GM23248 (cell line): Measurements from ENCODE around the gene CUX1. TPM values are rescaled to one million over a fixed set of nuclear protein-coding genes. Genes with fewer than 3 reads are reported as not detected.

Experiments
- DNase-seq: peaks from one replicate; pipeline ENCODE4 v3.0.0-alpha.2; 2015
- H2AFZ ChIP-seq: fragments of 200-600 bp; sonication (generic); 2 replicates; pipeline ENCODE4 v1.6.1; 2016; ENCODE audit warnings: antibody characterized with exemption
- H3F3A ChIP-seq: fragments of 200-600 bp; sonication (generic); 2 replicates; pipeline ENCODE4 v1.6.1; 2016; ENCODE audit warnings: mild to moderate bottlenecking, antibody characterized with exemption, mixed run types; ENCODE audit not compliant: insufficient read depth
- H3K27ac ChIP-seq: fragments of 200-600 bp; sonication (generic); 2 replicates; pipeline ENCODE4 v1.5.1; 2016; ENCODE audit warnings: mild to moderate bottlenecking
- H3K27me3 ChIP-seq: fragments of 200-600 bp; sonication (generic); replicated peaks from 2 replicates; pipeline ENCODE4 v1.6.1; 2016; ENCODE audit warnings: mild to moderate bottlenecking; ENCODE audit not compliant: insufficient read depth
- H3K36me3 ChIP-seq: fragments of 200-600 bp; sonication (generic); 2 replicates; pipeline ENCODE4 v1.6.1; 2016; ENCODE audit warnings: low read depth, mild to moderate bottlenecking
- H3K4me1 ChIP-seq: fragments of 200-600 bp; sonication (generic); 2 replicates; pipeline ENCODE4 v1.6.1; 2016; ENCODE audit warnings: mild to moderate bottlenecking; ENCODE audit not compliant: insufficient read depth
- H3K4me2 ChIP-seq: fragments of 200-600 bp; sonication (generic); one replicate; pipeline ENCODE4 v1.6.1; 2016; ENCODE audit warnings: mild to moderate bottlenecking; ENCODE audit not compliant: unreplicated experiment
- H3K4me3 ChIP-seq: fragments of 200-600 bp; sonication (generic); 2 replicates; pipeline ENCODE4 v1.5.1; 2016; ENCODE audit warnings: mild to moderate bottlenecking
- H3K79me2 ChIP-seq: fragments of 200-600 bp; sonication (generic); 2 replicates; pipeline ENCODE4 v1.6.1; 2016; ENCODE audit warnings: mild to moderate bottlenecking; ENCODE audit not compliant: insufficient read depth
- H3K9ac ChIP-seq: fragments of 200-600 bp; sonication (generic); 2 replicates; pipeline ENCODE4 v1.6.1; 2016; ENCODE audit warnings: mild to moderate bottlenecking
- H3K9me2 ChIP-seq: fragments of 200-600 bp; sonication (generic); 2 replicates; pipeline ENCODE4 v1.6.1; 2016; ENCODE audit warnings: mixed run types, mild to moderate bottlenecking, moderate library complexity; ENCODE audit not compliant: insufficient read depth
- H3K9me3 ChIP-seq: fragments of 200-600 bp; sonication (generic); one replicate; pipeline ENCODE4 v1.6.1; 2017; ENCODE audit warnings: low read depth
- H4K20me1 ChIP-seq: fragments of 200-600 bp; sonication (generic); 2 replicates; pipeline ENCODE4 v1.6.0; 2016; ENCODE audit not compliant: insufficient read depth
- EZH2 ChIP-seq: fragments of 200-600 bp; sonication (generic); IDR thresholded peaks from 2 replicates; pipeline ENCODE4 v1.6.1; 2018; ENCODE audit warnings: antibody characterized with exemption, mild to moderate bottlenecking; ENCODE audit not compliant: insufficient read depth, poor library complexity, severe bottlenecking
- EZH2phosphoT487 ChIP-seq: fragments of 200-600 bp; sonication (generic); IDR thresholded peaks from 2 replicates; pipeline ENCODE4 v1.6.1; 2018; ENCODE audit warnings: antibody characterized with exemption, moderate library complexity, mild to moderate bottlenecking, low read depth; ENCODE audit not compliant: insufficient read depth
- WGBS, 2 experiments: methylation state at CpG; one replicate each; pipeline ENCODE4 v1.1.6; 2015 to 2017; ENCODE audit warnings: low lambda C conversion rate in 2 of 2, low coverage in 1 of 2; ENCODE audit errors: missing lambda C conversion rate in 2 of 2; 5-methylcytosine and 5-hydroxymethylcytosine counted together
- in situ Hi-C: fragments of 300-500 bp; cut with MboI; formaldehyde crosslinking; loops from 2 replicates; pipeline ENCODE4 v1.15.0; 2020
- polyA plus RNA-seq: library from polyadenylated mRNA; unstranded; fragments of >200 nt; fragmentation: Nextera tagmentation; extraction: Ambion mirVana; gene quantifications from 2 replicates; pipeline ENCODE4 v1.2.1, GENCODE V29; 2016
- total RNA-seq: library from RNA; depleted of rRNA; stranded (reverse); fragments of >200 nt; shearing (Covaris generic); gene quantifications from 2 replicates; pipeline ENCODE4 v1.2.3, GENCODE V29; 2014

Gene CUX1
- total and polyA plus RNA-seq, 2 experiments from 2014 or later = 30.2 to 34.9 TPM

- no peaks in the 10 kb centered on the region for H3K27me3 ChIP-seq
- no peaks in the 10 kb centered on the region for H4K20me1 ChIP-seq
- H3K9ac ChIP-seq = no peak overlapping the region
- in situ Hi-C loops = no loop called here
- H3K27ac ChIP-seq = no peak overlapping the region
- H3K9me3 ChIP-seq = no peaks in the 10 kb centered on the region
- no peak overlapping the region for H3K4me2 ChIP-seq
- no peak overlapping the region for H3K4me3 ChIP-seq
- H2AFZ ChIP-seq = no peak overlapping the region
- no peaks in the 10 kb centered on the region for H3K79me2 ChIP-seq
- H3K36me3 ChIP-seq = no peaks in the 10 kb centered on the region
- no peak for DNase-seq
- WGBS, 2 experiments = 90 to 95% methylated on average over 13 of the region's 13 CpGs
- H3F3A ChIP-seq = no peaks in the 10 kb centered on the region
- no peaks in the 10 kb centered on the region for H3K4me1 ChIP-seq
- TF ChIP-seq EZH2phosphoT487 (no peak), EZH2 (no peak)
- H3K9me2 ChIP-seq = no peaks in the 10 kb centered on the region
Measured at GRCh38 chr7:102210787-102211186, 393.4 kb downstream of the CUX1 start.

GRCh38 chr7:102211590-102212550 lies 394.4 kb downstream of the CUX1 start:
- Histone ChIP-seq H3K27me3 (no peaks in the 10 kb centered on the region), H3K79me2 (no peaks in the 10 kb centered on the region), H3K27ac (no peak overlapping the region), H3K9me3 (no peaks in the 10 kb centered on the region), H3K36me3 (no peaks in the 10 kb centered on the region), H4K20me1 (no peaks in the 10 kb centered on the region), H3K4me2 (no peak overlapping the region), H3K9me2 (no peaks in the 10 kb centered on the region), H2AFZ (no peak overlapping the region), H3K4me1 (no peaks in the 10 kb centered on the region), H3F3A (no peaks in the 10 kb centered on the region), H3K9ac (no peak overlapping the region), H3K4me3 (no peak overlapping the region)
- TF ChIP-seq EZH2 (no peak), EZH2phosphoT487 (no peak)
- no peak for DNase-seq
- in situ Hi-C loops = no loop called here
- 98% methylated on average over 22 of the region's 22 CpGs for WGBS, 2 experiments

GRCh38 chr7:102214477-102215072 lies 397.1 kb downstream of the CUX1 start:
- H3K4me1 ChIP-seq = no peaks in the 10 kb centered on the region
- no peaks in the 10 kb centered on the region for H3K9me2 ChIP-seq
- TF ChIP-seq EZH2phosphoT487 (no peak), EZH2 (no peak)
- H2AFZ ChIP-seq = no peak overlapping the region
- H3K4me2 ChIP-seq = no peak overlapping the region
- no peaks in the 10 kb centered on the region for H3K9me3 ChIP-seq
- no peaks in the 10 kb centered on the region for H3F3A ChIP-seq
- no peaks in the 10 kb centered on the region for H3K27me3 ChIP-seq
- DNase-seq = no peak
- in situ Hi-C loops = no loop called here
- H3K4me3 ChIP-seq = no peak overlapping the region
- H4K20me1 ChIP-seq = no peaks in the 10 kb centered on the region
- no peaks in the 10 kb centered on the region for H3K79me2 ChIP-seq
- H3K36me3 ChIP-seq = no peaks in the 10 kb centered on the region
- WGBS, 2 experiments = 87 to 89% methylated on average over 15 of the region's 15 CpGs
- no peak overlapping the region for H3K9ac ChIP-seq
- no peak overlapping the region for H3K27ac ChIP-seq

- H3K9me2 ChIP-seq = no peaks in the 10 kb centered on the region
- H4K20me1 ChIP-seq = no peaks in the 10 kb centered on the region
- H3K79me2 ChIP-seq = no peaks in the 10 kb centered on the region
- no peaks in the 10 kb centered on the region for H3K4me1 ChIP-seq
- in situ Hi-C loops = no loop called here
- no peak overlapping the region for H3K9ac ChIP-seq
- 91% methylated on average over 7 of the region's 7 CpGs for WGBS, 2 experiments
- TF ChIP-seq EZH2 (no peak), EZH2phosphoT487 (no peak)
- no peaks in the 10 kb centered on the region for H3F3A ChIP-seq
- H3K9me3 ChIP-seq = no peaks in the 10 kb centered on the region
- no peak for DNase-seq
- H3K4me3 ChIP-seq = no peak overlapping the region
- no peak overlapping the region for H3K4me2 ChIP-seq
- no peak overlapping the region for H2AFZ ChIP-seq
- no peaks in the 10 kb centered on the region for H3K27me3 ChIP-seq
- no peak overlapping the region for H3K27ac ChIP-seq
- no peaks in the 10 kb centered on the region for H3K36me3 ChIP-seq
Measured at GRCh38 chr7:102215256-102215655, 397.8 kb downstream of the CUX1 start.
